ENCODE results near the gene CPA3. TPM values are rescaled to one million over a fixed set of nuclear protein-coding genes. Genes with fewer than 3 reads are reported as not detected.

The CPA3 gene
- total RNA-seq, 1 experiment from 2014 or later = not detected

- H3K79me2 ChIP-seq (ENCODE audit: low read length) = no peaks in the 10 kb centered on the region
- H3K4me2 ChIP-seq (ENCODE audit: low read depth, low read length, poor library complexity, severe bottlenecking) = no peak overlapping the region
- no peaks in the 10 kb centered on the region for H3K9me2 ChIP-seq (replicated peaks; ENCODE audit: insufficient read depth, low read length)
- H3K27ac ChIP-seq (ENCODE audit: low read length) = no peak overlapping the region
- H4K20me1 ChIP-seq (ENCODE audit: insufficient read depth, low read depth, low read length) = no peaks in the 10 kb centered on the region
- DNase-seq = no peak
- no peaks in the 10 kb centered on the region for H3K9me3 ChIP-seq (ENCODE audit: low read length)
- no peak overlapping the region for H3K4me3 ChIP-seq (ENCODE audit: low read length)
- no peaks in the 10 kb centered on the region for H3K4me1 ChIP-seq (ENCODE audit: low read length)
- no peak overlapping the region for H2AFZ ChIP-seq (ENCODE audit: low read length)
- no peaks in the 10 kb centered on the region for H3K27me3 ChIP-seq (ENCODE audit: low read length)
- H3K9ac ChIP-seq (ENCODE audit: low read length) = no peak overlapping the region
- no peaks in the 10 kb centered on the region for H3K36me3 ChIP-seq (ENCODE audit: insufficient read depth, low read length)
Observed at GRCh38 chr3:148828136-148828690, 36.9 kb upstream of the CPA3 start.

- H3K27me3 ChIP-seq (ENCODE audit: low read length) = no peaks in the 10 kb centered on the region
- no peak overlapping the region for H3K4me3 ChIP-seq (ENCODE audit: low read length)
- no peaks in the 10 kb centered on the region for H3K9me2 ChIP-seq (replicated peaks; ENCODE audit: insufficient read depth, low read length)
- no peak overlapping the region for H3K4me2 ChIP-seq (ENCODE audit: low read depth, low read length, poor library complexity, severe bottlenecking)
- H3K27ac ChIP-seq (ENCODE audit: low read length) = no peak overlapping the region
- H3K36me3 ChIP-seq (ENCODE audit: insufficient read depth, low read length) = no peaks in the 10 kb centered on the region
- no peaks in the 10 kb centered on the region for H3K9me3 ChIP-seq (ENCODE audit: low read length)
- no peak overlapping the region for H3K9ac ChIP-seq (ENCODE audit: low read length)
- H3K79me2 ChIP-seq (ENCODE audit: low read length) = no peaks in the 10 kb centered on the region
- H3K4me1 ChIP-seq (ENCODE audit: low read length) = no peaks in the 10 kb centered on the region
- no peak overlapping the region for H2AFZ ChIP-seq (ENCODE audit: low read length)
- DNase-seq = no peak
- H4K20me1 ChIP-seq (ENCODE audit: insufficient read depth, low read depth, low read length) = no peaks in the 10 kb centered on the region
Observed at GRCh38 chr3:148829926-148830325, 35.2 kb upstream of the CPA3 start.

GRCh38 chr3:148833223-148833622 is 31.9 kb upstream of the CPA3 start:
- Histone ChIP-seq H4K20me1 (ENCODE audit: insufficient read depth, low read depth, low read length) (no peaks in the 10 kb centered on the region), H3K27ac (ENCODE audit: low read length) (no peak overlapping the region), H3K9me3 (ENCODE audit: low read length) (no peaks in the 10 kb centered on the region), H3K4me1 (ENCODE audit: low read length) (0 out of 2 replicates have a peak, but pooled peaks cover 2% of the 10 kb centered on the region), H3K79me2 (ENCODE audit: low read length) (no peaks in the 10 kb centered on the region), H3K36me3 (ENCODE audit: insufficient read depth, low read length) (no peaks in the 10 kb centered on the region), H3K9me2 (replicated peaks; ENCODE audit: insufficient read depth, low read length) (no peaks in the 10 kb centered on the region), H3K27me3 (ENCODE audit: low read length) (no peaks in the 10 kb centered on the region), H3K9ac (ENCODE audit: low read length) (no peak overlapping the region), H3K4me3 (ENCODE audit: low read length) (no peak overlapping the region), H3K4me2 (ENCODE audit: low read depth, low read length, poor library complexity, severe bottlenecking) (no peak overlapping the region), H2AFZ (ENCODE audit: low read length) (no peak overlapping the region)
- no peak for DNase-seq

GRCh38 chr3:148839805-148840204 is 25.3 kb upstream of the CPA3 start:
- Histone ChIP-seq H3K79me2 (ENCODE audit: low read length) (no peaks in the 10 kb centered on the region), H3K9ac (ENCODE audit: low read length) (no peak overlapping the region), H3K27ac (ENCODE audit: low read length) (no peak overlapping the region), H3K9me3 (ENCODE audit: low read length) (no peaks in the 10 kb centered on the region), H3K4me3 (ENCODE audit: low read length) (no peak overlapping the region), H3K9me2 (replicated peaks; ENCODE audit: insufficient read depth, low read length) (no peaks in the 10 kb centered on the region), H3K4me1 (ENCODE audit: low read length) (0 out of 2 replicates have a peak, but pooled peaks cover 2% of the 10 kb centered on the region), H3K27me3 (ENCODE audit: low read length) (no peaks in the 10 kb centered on the region), H2AFZ (ENCODE audit: low read length) (no peak overlapping the region), H4K20me1 (ENCODE audit: insufficient read depth, low read depth, low read length) (no peaks in the 10 kb centered on the region), H3K4me2 (ENCODE audit: low read depth, low read length, poor library complexity, severe bottlenecking) (no peak overlapping the region), H3K36me3 (ENCODE audit: insufficient read depth, low read length) (no peaks in the 10 kb centered on the region)
- no peak for DNase-seq

GRCh38 chr3:148840451-148840850 is 24.6 kb upstream of the CPA3 start:
- H3K4me2 ChIP-seq (ENCODE audit: low read depth, low read length, poor library complexity, severe bottlenecking) = no peak overlapping the region
- no peak overlapping the region for H3K4me3 ChIP-seq (ENCODE audit: low read length)
- no peaks in the 10 kb centered on the region for H4K20me1 ChIP-seq (ENCODE audit: insufficient read depth, low read depth, low read length)
- H3K36me3 ChIP-seq (ENCODE audit: insufficient read depth, low read length) = no peaks in the 10 kb centered on the region
- no peak overlapping the region for H2AFZ ChIP-seq (ENCODE audit: low read length)
- no peaks in the 10 kb centered on the region for H3K27me3 ChIP-seq (ENCODE audit: low read length)
- H3K27ac ChIP-seq (ENCODE audit: low read length) = no peak overlapping the region
- no peak overlapping the region for H3K9ac ChIP-seq (ENCODE audit: low read length)
- DNase-seq = no peak
- H3K79me2 ChIP-seq (ENCODE audit: low read length) = no peaks in the 10 kb centered on the region
- H3K9me2 ChIP-seq (replicated peaks; ENCODE audit: insufficient read depth, low read length) = no peaks in the 10 kb centered on the region
- 0 out of 2 replicates have a peak, but pooled peaks cover 2% of the 10 kb centered on the region for H3K4me1 ChIP-seq (ENCODE audit: low read length)
- H3K9me3 ChIP-seq (ENCODE audit: low read length) = no peaks in the 10 kb centered on the region

GRCh38 chr3:148845756-148846395 is 19.2 kb upstream of the CPA3 start:
- Histone ChIP-seq H4K20me1 (ENCODE audit: insufficient read depth, low read depth, low read length) (no peaks in the 10 kb centered on the region), H3K9ac (ENCODE audit: low read length) (no peak overlapping the region), H2AFZ (ENCODE audit: low read length) (no peak overlapping the region), H3K79me2 (ENCODE audit: low read length) (no peaks in the 10 kb centered on the region), H3K9me3 (ENCODE audit: low read length) (no peaks in the 10 kb centered on the region), H3K4me3 (ENCODE audit: low read length) (no peak overlapping the region), H3K9me2 (replicated peaks; ENCODE audit: insufficient read depth, low read length) (no peaks in the 10 kb centered on the region), H3K4me1 (ENCODE audit: low read length) (no peaks in the 10 kb centered on the region), H3K27ac (ENCODE audit: low read length) (no peak overlapping the region), H3K4me2 (ENCODE audit: low read depth, low read length, poor library complexity, severe bottlenecking) (no peak overlapping the region), H3K27me3 (ENCODE audit: low read length) (no peaks in the 10 kb centered on the region), H3K36me3 (ENCODE audit: insufficient read depth, low read length) (no peaks in the 10 kb centered on the region)
- DNase-seq = no peak

GRCh38 chr3:148847351-148847750 is 17.7 kb upstream of the CPA3 start:
- H3K9me3 ChIP-seq (ENCODE audit: low read length) = no peaks in the 10 kb centered on the region
- no peaks in the 10 kb centered on the region for H3K4me1 ChIP-seq (ENCODE audit: low read length)
- H3K4me3 ChIP-seq (ENCODE audit: low read length) = no peak overlapping the region
- no peaks in the 10 kb centered on the region for H3K36me3 ChIP-seq (ENCODE audit: insufficient read depth, low read length)
- H3K27me3 ChIP-seq (ENCODE audit: low read length) = no peaks in the 10 kb centered on the region
- H3K9me2 ChIP-seq (replicated peaks; ENCODE audit: insufficient read depth, low read length) = no peaks in the 10 kb centered on the region
- no peaks in the 10 kb centered on the region for H3K79me2 ChIP-seq (ENCODE audit: low read length)
- no peak overlapping the region for H2AFZ ChIP-seq (ENCODE audit: low read length)
- H4K20me1 ChIP-seq (ENCODE audit: insufficient read depth, low read depth, low read length) = no peaks in the 10 kb centered on the region
- no peak overlapping the region for H3K9ac ChIP-seq (ENCODE audit: low read length)
- no peak overlapping the region for H3K27ac ChIP-seq (ENCODE audit: low read length)
- no peak overlapping the region for H3K4me2 ChIP-seq (ENCODE audit: low read depth, low read length, poor library complexity, severe bottlenecking)
- DNase-seq = no peak

GRCh38 chr3:148848410-148848809 is 16.7 kb upstream of the CPA3 start:
- H3K27ac ChIP-seq (ENCODE audit: low read length) = no peak overlapping the region
- H3K4me1 ChIP-seq (ENCODE audit: low read length) = no peaks in the 10 kb centered on the region
- H3K9me3 ChIP-seq (ENCODE audit: low read length) = no peaks in the 10 kb centered on the region
- H2AFZ ChIP-seq (ENCODE audit: low read length) = no peak overlapping the region
- H3K9me2 ChIP-seq (replicated peaks; ENCODE audit: insufficient read depth, low read length) = no peaks in the 10 kb centered on the region
- H3K9ac ChIP-seq (ENCODE audit: low read length) = no peak overlapping the region
- H4K20me1 ChIP-seq (ENCODE audit: insufficient read depth, low read depth, low read length) = no peaks in the 10 kb centered on the region
- H3K4me3 ChIP-seq (ENCODE audit: low read length) = no peak overlapping the region
- H3K36me3 ChIP-seq (ENCODE audit: insufficient read depth, low read length) = no peaks in the 10 kb centered on the region
- H3K79me2 ChIP-seq (ENCODE audit: low read length) = no peaks in the 10 kb centered on the region
- no peaks in the 10 kb centered on the region for H3K27me3 ChIP-seq (ENCODE audit: low read length)
- no peak for DNase-seq
- H3K4me2 ChIP-seq (ENCODE audit: low read depth, low read length, poor library complexity, severe bottlenecking) = no peak overlapping the region

All from Karpas-422 (cell line).